Kidney tubule cell (primary cell): Measurements from ENCODE around the gene CTBP1.
A peak's percentile ranks its signal among the peaks of the same experiment; 100 is the strongest.
"Not testable (repeated sequence)": the region's sequence is repeated elsewhere in the genome, so short reads cannot be mapped to it uniquely, and the experiment has no call there.

Source experiments
- DNase-seq: peaks from one replicate; pipeline ENCODE4 v3.0.0-alpha.2; 2018; ENCODE audit warnings: low spot score

The CTBP1 gene

DNA sequence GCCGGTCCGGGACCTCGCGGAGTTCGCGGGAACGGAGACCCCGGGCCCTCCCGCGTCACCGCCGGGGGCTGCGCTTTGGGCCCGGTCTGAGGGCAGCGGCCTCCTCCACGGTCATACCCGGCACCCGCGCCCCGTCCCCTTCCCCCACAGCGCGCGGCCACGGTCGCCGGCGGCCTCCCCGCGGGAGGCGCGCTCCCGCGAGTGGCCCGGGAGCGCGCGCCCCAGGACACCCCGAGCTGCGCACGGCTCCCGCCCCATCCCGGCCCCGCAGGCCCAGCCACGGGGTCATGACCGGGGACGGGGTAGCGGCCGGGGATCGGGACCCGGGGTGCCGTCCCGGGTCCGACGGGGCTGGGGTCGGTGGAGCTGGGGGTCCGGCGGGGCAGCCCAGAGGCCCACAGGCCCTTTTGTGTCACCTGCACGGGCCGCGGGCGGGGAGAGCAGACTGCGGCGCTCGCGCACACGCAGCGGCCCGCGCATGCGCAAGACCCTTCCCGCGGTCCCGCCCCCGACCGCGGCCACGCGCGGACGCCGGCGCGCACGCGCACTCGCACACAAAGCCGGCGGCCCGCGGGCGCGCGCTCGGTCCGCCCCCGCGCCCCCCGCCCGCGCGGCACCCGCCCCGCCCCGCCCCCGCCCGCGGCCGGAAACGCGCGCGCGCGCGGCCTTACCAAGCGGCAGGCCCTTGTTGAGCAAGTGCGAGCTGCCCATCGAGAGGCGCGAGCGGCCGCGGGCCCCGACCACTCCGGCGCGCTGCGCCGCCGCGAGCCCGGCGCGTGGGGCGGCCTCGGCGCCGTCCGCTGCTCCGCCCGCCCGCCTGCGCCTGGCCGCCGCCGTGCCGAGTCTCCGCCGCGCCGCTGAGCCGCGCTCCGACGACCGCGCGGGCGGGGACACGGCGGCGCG is at the start of gene CTBP1:
TSS of gene CTBP1 (minus strand) at position 886 of the 903 bp plus-strand sequence. CDS start 7,799 bp downstream, outside the sequence.
- DNase-seq, result peak; percentile 90

DNA sequence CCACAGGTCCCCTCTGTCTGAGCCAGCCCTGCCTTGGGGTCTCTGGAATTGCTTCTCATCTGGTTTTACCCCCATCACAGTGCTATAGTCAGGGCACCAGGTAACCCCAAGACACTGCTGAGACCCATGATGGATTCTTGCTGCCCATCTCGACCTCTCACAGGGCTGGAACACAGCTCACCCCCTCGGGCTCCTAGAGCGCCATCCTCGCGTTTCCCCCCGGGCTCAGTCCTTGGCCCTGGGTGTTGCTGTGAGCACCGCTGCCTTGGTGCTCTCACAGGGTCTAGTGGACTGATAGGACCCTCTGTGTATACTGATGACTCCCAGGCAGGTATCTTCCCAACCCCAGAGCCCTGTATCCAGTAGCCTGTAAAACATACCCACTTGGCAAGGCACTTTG is 49.5 kb upstream of the CTBP1 start:
- DNase-seq, result no peak

- DNase-seq, result no peak
These were observed 48.8 kb upstream of the CTBP1 start for GRCh38 chr4:1297456-1298325.

- no peak for DNase-seq
These were observed 48.1 kb upstream of the CTBP1 start for GRCh38 chr4:1297023-1297395.

GRCh38 chr4:1296324-1297022 is 47.5 kb upstream of the CTBP1 start:
- DNase-seq, result no peak

DNA sequence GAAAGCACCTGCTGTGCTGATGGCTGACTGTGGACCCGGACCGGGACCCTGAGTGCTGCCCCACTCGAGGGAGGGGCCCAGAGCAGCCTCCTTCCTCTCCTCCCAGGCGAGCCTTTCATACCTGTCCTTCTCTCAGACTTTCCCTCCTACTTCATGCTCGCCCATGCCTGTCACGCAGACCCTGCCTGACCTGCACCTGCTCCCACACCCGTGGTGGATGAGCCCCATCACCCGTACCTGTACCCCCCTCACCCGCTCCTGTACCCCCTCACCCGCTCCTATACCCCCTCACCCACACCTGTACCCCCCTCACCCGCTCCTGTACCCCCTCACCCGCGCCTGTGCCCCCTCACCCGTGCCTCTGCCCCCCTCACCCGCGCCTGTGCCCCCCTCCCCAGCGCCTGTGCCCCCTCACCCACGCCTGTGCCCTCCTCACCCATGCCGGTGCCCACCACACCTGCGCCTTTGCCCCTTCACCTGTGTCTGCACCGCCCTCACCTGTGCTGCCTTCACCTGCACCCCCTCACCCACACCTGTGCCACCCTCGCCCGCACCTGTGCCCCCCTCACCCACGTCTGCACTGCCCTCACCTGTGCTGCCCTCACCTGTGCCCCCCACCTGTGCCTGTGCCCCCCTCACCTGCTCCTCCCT is 46.6 kb upstream of the CTBP1 start:
- no peak for DNase-seq

DNA sequence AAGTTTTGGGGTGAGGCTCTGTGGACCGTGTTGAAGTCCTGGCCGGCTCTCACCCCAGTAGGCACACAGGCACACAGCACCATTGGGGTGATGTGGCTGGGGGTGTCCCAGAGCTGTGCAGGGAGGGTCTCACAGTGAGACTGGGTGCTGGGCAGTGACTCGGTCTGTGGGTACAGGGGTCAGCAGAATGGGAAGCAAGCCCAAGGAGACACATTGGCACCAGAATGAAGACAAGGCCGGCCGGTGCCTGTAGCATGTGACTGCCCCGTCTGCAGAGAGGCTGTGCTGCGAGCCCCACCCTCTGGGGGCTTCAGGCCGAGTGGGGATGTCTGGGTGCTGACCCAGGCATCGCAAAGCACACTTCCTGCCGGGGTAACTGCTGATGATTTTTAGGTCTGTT is 46.0 kb upstream of the CTBP1 start:
- DNase-seq, result no peak

GRCh38 chr4:1294424-1294823 is 45.5 kb upstream of the CTBP1 start:
- no peak for DNase-seq

- no peak for DNase-seq
These were observed 45.1 kb upstream of the CTBP1 start for GRCh38 chr4:1293991-1294390.

GRCh38 chr4:1293531-1293941 is 44.6 kb upstream of the CTBP1 start:
- peak; percentile 18 for DNase-seq

DNA sequence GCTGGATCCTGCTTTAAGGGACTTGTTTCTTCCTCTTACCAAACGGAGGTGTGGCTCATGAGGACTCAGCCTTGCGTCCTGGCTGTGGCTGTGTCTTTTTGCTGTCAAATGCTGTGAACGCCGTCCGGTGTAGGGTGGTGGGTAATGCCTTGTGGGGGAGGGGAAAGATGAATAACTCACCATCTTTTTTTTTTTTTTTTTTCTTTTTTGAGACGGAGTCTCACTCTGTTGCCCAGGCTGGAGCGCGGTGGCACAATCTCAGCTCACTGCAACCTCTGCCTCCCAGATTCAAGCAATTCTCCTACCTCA is 43.7 kb upstream of the CTBP1 start:
- DNase-seq, result not testable (repeated sequence)

GRCh38 chr4:1291996-1292702 is 43.2 kb upstream of the CTBP1 start:
- no peak for DNase-seq

GRCh38 chr4:1291091-1291490 is 42.2 kb upstream of the CTBP1 start:
- no peak for DNase-seq

DNA sequence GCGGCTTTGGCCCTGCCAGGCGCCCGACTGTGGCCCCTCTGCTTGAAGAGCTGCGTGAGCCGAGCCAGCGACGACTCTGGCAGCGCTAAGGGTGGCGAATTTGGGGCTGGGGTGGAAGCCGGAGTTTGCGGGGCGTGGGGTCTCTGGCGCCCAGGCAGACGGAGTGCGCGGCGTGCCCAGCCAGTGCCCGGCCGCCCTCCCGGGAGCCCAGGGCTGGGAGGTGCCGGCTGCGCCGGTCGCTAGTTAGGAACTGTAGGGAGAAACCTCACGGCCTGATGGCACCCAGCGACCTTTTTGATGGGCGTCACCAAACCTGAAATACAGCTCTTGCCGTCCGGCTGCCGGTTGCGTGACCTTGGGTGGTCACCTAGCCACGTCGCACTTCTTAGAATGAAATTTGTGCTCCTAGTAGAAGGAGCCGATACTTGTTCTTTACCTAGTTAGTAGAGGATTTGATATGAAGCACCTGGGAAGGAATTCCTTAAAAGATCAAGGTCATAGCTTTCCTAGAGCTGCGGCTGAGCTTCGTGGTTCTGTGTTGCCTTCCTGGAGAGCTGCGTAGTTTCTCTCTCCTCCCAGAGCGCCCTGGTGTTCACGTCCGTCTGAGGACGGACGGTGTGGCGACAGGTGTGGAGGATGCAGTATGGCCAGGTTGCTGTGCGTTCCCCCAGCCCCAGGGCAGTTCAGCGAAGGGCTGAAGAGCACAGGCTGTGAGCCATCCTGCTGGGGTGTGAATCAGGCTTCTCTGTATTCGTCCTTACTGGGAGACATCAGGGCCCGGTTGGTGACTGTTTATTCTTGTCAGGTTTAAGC is 41.4 kb upstream of the CTBP1 start:
- peak; percentile 47 for DNase-seq

DNA sequence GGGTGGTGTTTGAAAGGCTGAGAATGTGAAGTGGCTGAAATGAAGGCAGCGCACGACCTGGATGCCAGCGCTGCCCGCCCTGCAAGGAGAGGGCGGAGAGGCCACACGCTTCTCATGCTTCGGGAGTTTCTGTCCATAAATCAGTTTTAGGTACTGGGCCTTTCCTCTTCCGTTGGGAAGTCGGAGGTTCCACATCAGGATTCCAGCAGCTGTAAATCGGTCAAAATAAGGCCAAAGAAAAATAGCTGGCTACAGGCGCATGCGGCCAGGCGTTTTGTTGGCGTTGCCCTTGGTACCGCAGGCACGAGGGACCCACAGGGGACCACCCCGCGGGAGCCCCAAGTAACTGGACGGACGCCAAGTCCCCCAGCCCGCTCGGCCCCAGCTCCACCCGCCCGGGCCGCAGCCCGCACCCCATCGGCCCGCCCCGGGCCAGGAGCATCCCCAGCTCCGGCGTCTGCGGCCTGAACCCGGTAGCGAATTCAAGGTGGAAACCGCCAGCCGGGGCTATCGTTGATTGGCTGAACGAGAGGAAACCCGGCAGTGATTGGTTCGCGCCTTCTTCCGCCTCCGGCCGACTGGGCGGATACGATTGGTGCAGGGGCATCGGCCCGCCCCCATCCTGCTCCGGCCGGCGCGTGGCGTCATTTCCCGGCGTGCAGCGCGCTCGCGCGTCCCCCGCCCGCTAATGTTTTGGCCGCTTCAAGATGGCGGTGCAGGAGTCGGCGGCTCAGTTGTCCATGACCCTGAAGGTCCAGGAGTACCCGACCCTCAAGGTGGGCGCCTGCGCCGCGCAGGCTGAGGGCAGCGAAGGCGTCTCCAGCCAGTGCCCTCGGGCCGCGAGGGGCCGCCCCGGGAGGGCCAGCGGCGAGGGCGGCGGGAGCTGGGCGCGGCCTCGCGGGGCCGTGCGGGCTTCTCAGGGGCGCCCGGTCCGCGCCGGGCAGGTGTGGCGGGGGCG is 40.6 kb upstream of the CTBP1 start, which contains the start of gene MAEA:
TSS of gene MAEA (plus strand) at position 685 of the 958 bp plus-strand sequence. CDS start at position 708, 23 bp downstream.
- peak; percentile 97 for DNase-seq

DNA sequence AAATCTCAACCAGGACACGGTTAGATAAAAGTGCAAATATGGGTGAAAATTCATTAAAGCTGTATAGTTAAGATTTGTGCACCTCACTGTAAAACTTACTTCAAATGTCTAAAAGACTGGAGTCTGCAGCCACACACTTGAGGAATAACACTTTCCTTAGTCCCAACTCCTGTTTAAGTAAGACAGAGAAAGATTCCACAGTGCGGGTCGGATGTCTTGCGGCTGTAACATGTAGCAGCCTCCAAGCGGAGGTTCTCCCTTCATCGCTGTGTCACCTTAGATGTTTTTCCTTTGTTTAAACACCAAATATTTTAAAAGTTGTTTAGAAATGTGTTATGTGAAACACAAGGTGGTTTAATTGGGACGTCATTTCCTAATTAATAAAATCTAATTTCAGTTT is 39.9 kb upstream of the CTBP1 start:
- no peak for DNase-seq

DNA sequence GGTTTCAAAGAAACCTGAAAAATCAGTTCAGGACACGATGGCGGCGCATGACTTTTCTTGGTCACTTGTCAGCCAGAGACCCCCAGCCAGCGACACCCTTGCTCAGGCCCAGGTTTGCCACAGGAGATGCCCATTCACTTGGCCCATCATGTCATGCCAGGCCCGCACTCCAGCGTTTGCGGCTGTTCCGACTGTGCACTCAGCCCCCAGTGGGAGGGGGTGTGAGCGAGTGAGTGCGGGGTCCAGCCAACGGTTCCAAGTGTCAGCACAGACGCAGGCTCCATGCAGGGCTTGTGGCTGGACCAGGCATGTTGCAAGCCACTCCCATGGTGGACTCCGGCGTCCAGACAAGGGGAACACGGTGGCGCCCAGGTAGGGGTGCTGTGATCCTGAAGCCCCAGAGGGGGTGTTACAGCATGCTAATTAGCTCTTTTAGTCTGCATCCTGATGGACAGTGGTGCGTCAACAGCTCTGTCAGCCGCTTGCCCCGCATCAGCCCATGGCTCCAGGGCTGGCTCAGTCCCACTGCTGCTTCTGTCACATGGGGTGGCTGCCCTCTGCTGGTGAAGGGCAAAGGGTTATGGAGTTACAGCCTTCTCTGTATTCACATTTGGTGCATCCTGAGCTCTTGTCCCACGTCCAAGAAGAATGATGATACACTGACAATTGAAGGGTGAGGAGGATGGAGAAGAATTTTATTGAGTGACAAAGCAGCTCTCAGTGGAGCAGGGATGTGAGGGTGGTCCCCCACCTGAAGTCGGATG is 37.0 kb upstream of the CTBP1 start:
- peak; percentile 33 for DNase-seq

DNA sequence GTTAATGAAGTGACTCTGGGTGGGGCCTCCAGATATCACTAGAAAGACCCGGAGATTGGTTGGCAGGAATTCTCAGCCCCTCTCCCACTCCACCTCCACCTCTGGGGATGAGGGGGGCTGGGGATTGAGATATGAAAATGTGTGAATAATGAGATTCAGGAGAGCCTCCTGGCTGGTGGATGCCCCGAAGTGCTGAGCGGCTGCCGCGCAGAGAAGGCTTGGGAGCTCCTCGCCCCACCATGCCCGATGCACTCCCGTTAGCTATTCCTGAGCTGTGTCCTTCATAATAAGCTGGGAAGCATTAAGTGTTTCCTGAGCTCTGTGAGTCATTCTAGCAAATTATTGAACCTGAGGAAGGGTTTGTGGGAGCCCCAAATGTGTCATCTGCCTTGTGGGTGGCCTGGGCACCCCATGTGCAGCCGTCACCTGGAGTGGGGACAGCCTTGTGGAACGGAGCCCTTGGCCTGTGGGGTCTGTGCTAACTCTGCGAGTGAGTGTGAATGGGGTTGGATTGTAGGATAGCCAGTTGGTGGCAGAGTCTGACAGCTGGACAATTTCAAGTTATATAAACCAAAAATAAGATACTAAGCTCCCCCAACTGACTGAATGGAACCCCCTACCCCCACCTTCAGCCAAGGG is 36.3 kb upstream of the CTBP1 start:
- peak; percentile 28 for DNase-seq
